Measurements from ENCODE around the gene OMP.

OMP gene

GRCh38 chr11:77122576-77123212, 20.1 kb downstream of the OMP start:
- DNase-seq (ENCODE audit: low read depth, low spot score): no peak

- no peak for DNase-seq (ENCODE audit: low read depth, low spot score)
Measured at GRCh38 chr11:77123591-77123990, 21.0 kb downstream of the OMP start.

- DNase-seq (ENCODE audit: low read depth, low spot score): no peak
Measured at GRCh38 chr11:77124041-77124440, 21.4 kb downstream of the OMP start.

- DNase-seq (ENCODE audit: low read depth, low spot score): no peak
Measured at GRCh38 chr11:77124488-77124887, 21.8 kb downstream of the OMP start.

GRCh38 chr11:77125191-77125590, 22.6 kb downstream of the OMP start:
- no peak for DNase-seq (ENCODE audit: low read depth, low spot score)

GRCh38 chr11:77125695-77126094, 23.1 kb downstream of the OMP start:
- no peak for DNase-seq (ENCODE audit: low read depth, low spot score)

- no peak for DNase-seq (ENCODE audit: low read depth, low spot score)
Measured at GRCh38 chr11:77126156-77126775, 23.6 kb downstream of the OMP start.

GRCh38 chr11:77126861-77127234, 24.2 kb downstream of the OMP start:
- no peak for DNase-seq (ENCODE audit: low read depth, low spot score)

- peak; percentile 82 for DNase-seq (ENCODE audit: low read depth, low spot score)
Measured at GRCh38 chr11:77127235-77127911, 24.7 kb downstream of the OMP start.

- DNase-seq (ENCODE audit: low read depth, low spot score): peak; percentile 97
Measured at GRCh38 chr11:77127920-77128691, 25.5 kb downstream of the OMP start, which contains the start of gene MYO7A. TSS of gene MYO7A (plus strand) at chr11:77128246. CDS start at chr11:77130635, 2,389 bp downstream.

GRCh38 chr11:77129069-77129841, 26.6 kb downstream of the OMP start:
- DNase-seq (ENCODE audit: low read depth, low spot score): no peak

GRCh38 chr11:77129842-77130756, 27.5 kb downstream of the OMP start:
- DNase-seq (ENCODE audit: low read depth, low spot score): no peak

- DNase-seq (ENCODE audit: low read depth, low spot score): peak; percentile 54
Measured at GRCh38 chr11:77130763-77131513, 28.3 kb downstream of the OMP start.

- DNase-seq (ENCODE audit: low read depth, low spot score): no peak
Measured at GRCh38 chr11:77131560-77131959, 28.9 kb downstream of the OMP start.

GRCh38 chr11:77135069-77135468, 32.4 kb downstream of the OMP start:
- no peak for DNase-seq (ENCODE audit: low read depth, low spot score)

- DNase-seq (ENCODE audit: low read depth, low spot score): no peak
Measured at GRCh38 chr11:77136074-77136473, 33.4 kb downstream of the OMP start.

- DNase-seq (ENCODE audit: low read depth, low spot score): no peak
Measured at GRCh38 chr11:77136784-77137420, 34.3 kb downstream of the OMP start.

GRCh38 chr11:77137421-77137820, 34.8 kb downstream of the OMP start:
- DNase-seq (ENCODE audit: low read depth, low spot score): no peak

- DNase-seq (ENCODE audit: low read depth, low spot score): no peak
Measured at GRCh38 chr11:77138106-77138649, 35.5 kb downstream of the OMP start.

Data from ELF-1 (cell line).